PFSK-1 (cell line): ENCODE measurements around the gene FAM9C.

Experiments used
- FOXP2 ChIP-seq: optimal IDR thresholded peaks from 2 replicates; pipeline ENCODE3; 2011; ENCODE audit warnings: borderline replicate concordance, control low read depth, inconsistent platforms; ENCODE audit not compliant: insufficient read depth; ENCODE audit errors: extremely low read length, extremely low read depth
- POLR2AphosphoS5 ChIP-seq: IDR thresholded peaks from 2 replicates; pipeline ENCODE4 v1.6.1; 2012; ENCODE audit warnings: low read depth, mild to moderate bottlenecking, control low read depth, low read length, moderate library complexity
- SIN3A ChIP-seq: IDR thresholded peaks from 2 replicates; pipeline ENCODE4 v1.6.1; 2012; ENCODE audit warnings: mild to moderate bottlenecking, low read length, moderate library complexity, borderline replicate concordance; ENCODE audit not compliant: insufficient read depth
- TAF1 ChIP-seq: IDR thresholded peaks from 2 replicates; pipeline ENCODE4 v1.6.1; 2012; ENCODE audit warnings: low read length, control low read depth, borderline replicate concordance; ENCODE audit not compliant: insufficient read depth
- TF ChIP-seq, protein P1 (sequence below), 2 experiments: IDR thresholded peaks; 2 replicates each; pipeline versions ENCODE4 v1.6.1 to v1.8.0; 2011 to 2012; ENCODE audit warnings: low read depth in 2 of 2, low read length in 2 of 2, control low read depth in 1 of 2, inconsistent platforms in 1 of 2, mild to moderate bottlenecking in 1 of 2, moderate library complexity in 1 of 2; ENCODE audit not compliant: insufficient read depth in 1 of 2

FAM9C gene

GRCh38 chrX:12989461-12989860 lies 55.0 kb downstream of the FAM9C start:
- TF ChIP-seq SIN3A (no peak), POLR2AphosphoS5 (no peak), FOXP2 (no peak), TAF1 (no peak)
- TF ChIP-seq, protein P1, sequence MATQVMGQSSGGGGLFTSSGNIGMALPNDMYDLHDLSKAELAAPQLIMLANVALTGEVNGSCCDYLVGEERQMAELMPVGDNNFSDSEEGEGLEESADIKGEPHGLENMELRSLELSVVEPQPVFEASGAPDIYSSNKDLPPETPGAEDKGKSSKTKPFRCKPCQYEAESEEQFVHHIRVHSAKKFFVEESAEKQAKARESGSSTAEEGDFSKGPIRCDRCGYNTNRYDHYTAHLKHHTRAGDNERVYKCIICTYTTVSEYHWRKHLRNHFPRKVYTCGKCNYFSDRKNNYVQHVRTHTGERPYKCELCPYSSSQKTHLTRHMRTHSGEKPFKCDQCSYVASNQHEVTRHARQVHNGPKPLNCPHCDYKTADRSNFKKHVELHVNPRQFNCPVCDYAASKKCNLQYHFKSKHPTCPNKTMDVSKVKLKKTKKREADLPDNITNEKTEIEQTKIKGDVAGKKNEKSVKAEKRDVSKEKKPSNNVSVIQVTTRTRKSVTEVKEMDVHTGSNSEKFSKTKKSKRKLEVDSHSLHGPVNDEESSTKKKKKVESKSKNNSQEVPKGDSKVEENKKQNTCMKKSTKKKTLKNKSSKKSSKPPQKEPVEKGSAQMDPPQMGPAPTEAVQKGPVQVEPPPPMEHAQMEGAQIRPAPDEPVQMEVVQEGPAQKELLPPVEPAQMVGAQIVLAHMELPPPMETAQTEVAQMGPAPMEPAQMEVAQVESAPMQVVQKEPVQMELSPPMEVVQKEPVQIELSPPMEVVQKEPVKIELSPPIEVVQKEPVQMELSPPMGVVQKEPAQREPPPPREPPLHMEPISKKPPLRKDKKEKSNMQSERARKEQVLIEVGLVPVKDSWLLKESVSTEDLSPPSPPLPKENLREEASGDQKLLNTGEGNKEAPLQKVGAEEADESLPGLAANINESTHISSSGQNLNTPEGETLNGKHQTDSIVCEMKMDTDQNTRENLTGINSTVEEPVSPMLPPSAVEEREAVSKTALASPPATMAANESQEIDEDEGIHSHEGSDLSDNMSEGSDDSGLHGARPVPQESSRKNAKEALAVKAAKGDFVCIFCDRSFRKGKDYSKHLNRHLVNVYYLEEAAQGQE (IDR thresholded peaks at IDR 0.05; ENCODE audit: insufficient read depth in 1 of 2, low read depth in 2 of 2, low read length in 2 of 2): no peak

- TF ChIP-seq SIN3A: no peak
- no peak for TF ChIP-seq TAF1
- TF ChIP-seq FOXP2: no peak
- no peak for TF ChIP-seq POLR2AphosphoS5
- TF ChIP-seq, protein P1 (IDR thresholded peaks at IDR 0.05; ENCODE audit: insufficient read depth in 1 of 2, low read depth in 2 of 2, low read length in 2 of 2): no peak
These were observed 55.6 kb downstream of the FAM9C start for GRCh38 chrX:12988797-12989196.

GRCh38 chrX:12987900-12988594 lies 56.4 kb downstream of the FAM9C start:
- TF ChIP-seq, protein P1 (IDR thresholded peaks at IDR 0.05; ENCODE audit: insufficient read depth in 1 of 2, low read depth in 2 of 2, low read length in 2 of 2): no peak
- no peak for TF ChIP-seq SIN3A
- no peak for TF ChIP-seq TAF1
- TF ChIP-seq FOXP2: no peak
- TF ChIP-seq POLR2AphosphoS5: no peak

DNA sequence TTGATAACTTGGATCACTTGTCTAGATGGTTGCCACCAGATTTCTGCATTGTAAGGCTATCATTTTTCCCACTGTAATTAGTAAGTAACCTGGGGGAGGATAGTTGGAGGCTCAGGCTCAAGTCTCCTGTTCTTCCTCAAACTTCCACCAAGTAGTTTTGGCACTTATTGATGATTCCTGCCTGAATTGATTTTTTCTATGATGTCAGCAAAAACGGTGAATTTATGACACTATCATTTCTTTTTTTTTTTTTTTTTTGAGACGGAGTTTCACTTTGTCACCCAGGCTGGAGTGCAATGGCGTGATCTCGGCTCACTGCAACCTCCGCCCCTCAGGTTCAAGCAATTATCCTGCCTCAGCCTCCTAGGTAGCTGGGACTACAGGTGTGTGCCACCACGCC lies 57.1 kb downstream of the FAM9C start:
- TF ChIP-seq TAF1 (no peak), SIN3A (no peak), FOXP2 (no peak), POLR2AphosphoS5 (no peak)
- TF ChIP-seq, protein P1 (IDR thresholded peaks at IDR 0.05; ENCODE audit: insufficient read depth in 1 of 2, low read depth in 2 of 2, low read length in 2 of 2): no peak

GRCh38 chrX:12986886-12987285 lies 57.5 kb downstream of the FAM9C start:
- no peak for TF ChIP-seq POLR2AphosphoS5
